GM12878 (cell line): ENCODE results near the gene SLC39A7. TPM values are rescaled to one million over a fixed set of nuclear protein-coding genes. Genes with fewer than 3 reads are reported as not detected.

Experiments used
- MTA3 ChIP-seq: IDR thresholded peaks from 2 replicates; pipeline ENCODE4 v1.6.1; 2012; ENCODE audit warnings: low read length, inconsistent platforms, borderline replicate concordance
- SREBF2 ChIP-seq: IDR thresholded peaks from 2 replicates; pipeline ENCODE4 v1.6.1; 2012; ENCODE audit warnings: mild to moderate bottlenecking, low read length
- ZNF384 ChIP-seq: IDR thresholded peaks from 2 replicates; pipeline ENCODE4 v1.6.1; 2012; ENCODE audit warnings: low read depth, mild to moderate bottlenecking, low read length, improper control_type of control experiment, borderline replicate concordance
- polyA plus RNA-seq, 11 experiments: library from polyadenylated mRNA; depleted of rRNA in 4 of 11; unstranded in 6 of 11; stranded (reverse) in 5 of 11; fragments of >200 nt; fragmentation: Nextera tagmentation in 4 of 11; fragmentation: Illumina TruSeq in 1 of 11; extraction: Ambion mirVana in 4 of 11; extraction: Trizol in 1 of 11; gene quantifications; 1 replicate in 1 of 11; 2 replicates in 10 of 11; pipeline versions ENCODE4 v1.2.1 to v1.2.3, GENCODE V29; 2011 to 2016; ENCODE audit warnings: inconsistent platforms in 2 of 11, missing spikeins in 2 of 11, low read depth in 1 of 11
- total RNA-seq, 4 experiments: library from RNA; depleted of rRNA in 3 of 4; stranded (reverse); fragments of >200 nt in 3 of 4; fragmentation: Illumina TruSeq in 1 of 4; extraction: Trizol in 1 of 4; gene quantifications; 2 replicates each; pipeline versions ENCODE4 v1.2.1 to v1.2.3, GENCODE V29; 2013 to 2021
- TF ChIP-seq, protein P1 (sequence below): IDR thresholded peaks from 2 replicates; pipeline ENCODE4 v1.6.1; 2012; ENCODE audit warnings: improper control_type of control experiment, low read depth, low read length; ENCODE audit not compliant: insufficient replicate concordance
- TF ChIP-seq, protein P2 (sequence below): fragments of 150-350 bp; IDR thresholded peaks from 2 replicates; pipeline ENCODE4 v1.6.1; 2016; ENCODE audit warnings: low read depth, low read length
- TF ChIP-seq, protein P3 (sequence below): fragments of 450-650 bp; formaldehyde crosslinking; IDR thresholded peaks from 2 replicates; pipeline ENCODE4 v1.4.0; 2022; ENCODE audit warnings: mild to moderate bottlenecking, moderate library complexity

SLC39A7 gene
- total and polyA plus RNA-seq, 10 of the 15 experiments (the other 5 are each of a cell fraction or from before 2014, with no cell fraction given), result 7.3 to 63.1 (median 40.6) TPM

DNA sequence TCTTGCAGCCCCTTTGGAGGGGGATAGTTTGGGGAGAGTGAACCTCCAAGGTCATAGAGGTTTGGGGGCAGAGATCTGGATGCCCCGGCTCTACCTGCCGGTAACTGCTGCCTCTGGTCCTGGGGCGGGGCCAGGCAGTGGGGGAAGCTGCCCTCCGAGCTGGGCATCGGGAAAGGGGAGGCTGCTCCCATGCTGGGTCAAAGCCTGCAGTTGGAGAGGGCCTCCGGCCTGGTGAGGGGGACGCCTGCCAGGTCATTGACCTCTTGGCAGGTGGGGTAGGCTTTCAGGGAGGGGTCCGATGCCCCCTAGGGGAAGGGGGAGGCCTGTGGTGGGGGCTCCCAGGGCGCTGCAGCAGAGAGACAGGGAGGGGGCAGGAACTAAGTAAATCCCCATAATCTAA is 15.5 kb upstream of the SLC39A7 start (continued):
- TF ChIP-seq, protein P1, sequence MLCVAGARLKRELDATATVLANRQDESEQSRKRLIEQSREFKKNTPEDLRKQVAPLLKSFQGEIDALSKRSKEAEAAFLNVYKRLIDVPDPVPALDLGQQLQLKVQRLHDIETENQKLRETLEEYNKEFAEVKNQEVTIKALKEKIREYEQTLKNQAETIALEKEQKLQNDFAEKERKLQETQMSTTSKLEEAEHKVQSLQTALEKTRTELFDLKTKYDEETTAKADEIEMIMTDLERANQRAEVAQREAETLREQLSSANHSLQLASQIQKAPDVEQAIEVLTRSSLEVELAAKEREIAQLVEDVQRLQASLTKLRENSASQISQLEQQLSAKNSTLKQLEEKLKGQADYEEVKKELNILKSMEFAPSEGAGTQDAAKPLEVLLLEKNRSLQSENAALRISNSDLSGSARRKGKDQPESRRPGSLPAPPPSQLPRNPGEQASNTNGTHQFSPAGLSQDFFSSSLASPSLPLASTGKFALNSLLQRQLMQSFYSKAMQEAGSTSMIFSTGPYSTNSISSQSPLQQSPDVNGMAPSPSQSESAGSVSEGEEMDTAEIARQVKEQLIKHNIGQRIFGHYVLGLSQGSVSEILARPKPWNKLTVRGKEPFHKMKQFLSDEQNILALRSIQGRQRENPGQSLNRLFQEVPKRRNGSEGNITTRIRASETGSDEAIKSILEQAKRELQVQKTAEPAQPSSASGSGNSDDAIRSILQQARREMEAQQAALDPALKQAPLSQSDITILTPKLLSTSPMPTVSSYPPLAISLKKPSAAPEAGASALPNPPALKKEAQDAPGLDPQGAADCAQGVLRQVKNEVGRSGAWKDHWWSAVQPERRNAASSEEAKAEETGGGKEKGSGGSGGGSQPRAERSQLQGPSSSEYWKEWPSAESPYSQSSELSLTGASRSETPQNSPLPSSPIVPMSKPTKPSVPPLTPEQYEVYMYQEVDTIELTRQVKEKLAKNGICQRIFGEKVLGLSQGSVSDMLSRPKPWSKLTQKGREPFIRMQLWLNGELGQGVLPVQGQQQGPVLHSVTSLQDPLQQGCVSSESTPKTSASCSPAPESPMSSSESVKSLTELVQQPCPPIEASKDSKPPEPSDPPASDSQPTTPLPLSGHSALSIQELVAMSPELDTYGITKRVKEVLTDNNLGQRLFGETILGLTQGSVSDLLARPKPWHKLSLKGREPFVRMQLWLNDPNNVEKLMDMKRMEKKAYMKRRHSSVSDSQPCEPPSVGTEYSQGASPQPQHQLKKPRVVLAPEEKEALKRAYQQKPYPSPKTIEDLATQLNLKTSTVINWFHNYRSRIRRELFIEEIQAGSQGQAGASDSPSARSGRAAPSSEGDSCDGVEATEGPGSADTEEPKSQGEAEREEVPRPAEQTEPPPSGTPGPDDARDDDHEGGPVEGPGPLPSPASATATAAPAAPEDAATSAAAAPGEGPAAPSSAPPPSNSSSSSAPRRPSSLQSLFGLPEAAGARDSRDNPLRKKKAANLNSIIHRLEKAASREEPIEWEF, result no peak
- no peak for TF ChIP-seq SREBF2
- TF ChIP-seq MTA3, result no peak
- TF ChIP-seq ZNF384, result no peak
- TF ChIP-seq, protein P2, sequence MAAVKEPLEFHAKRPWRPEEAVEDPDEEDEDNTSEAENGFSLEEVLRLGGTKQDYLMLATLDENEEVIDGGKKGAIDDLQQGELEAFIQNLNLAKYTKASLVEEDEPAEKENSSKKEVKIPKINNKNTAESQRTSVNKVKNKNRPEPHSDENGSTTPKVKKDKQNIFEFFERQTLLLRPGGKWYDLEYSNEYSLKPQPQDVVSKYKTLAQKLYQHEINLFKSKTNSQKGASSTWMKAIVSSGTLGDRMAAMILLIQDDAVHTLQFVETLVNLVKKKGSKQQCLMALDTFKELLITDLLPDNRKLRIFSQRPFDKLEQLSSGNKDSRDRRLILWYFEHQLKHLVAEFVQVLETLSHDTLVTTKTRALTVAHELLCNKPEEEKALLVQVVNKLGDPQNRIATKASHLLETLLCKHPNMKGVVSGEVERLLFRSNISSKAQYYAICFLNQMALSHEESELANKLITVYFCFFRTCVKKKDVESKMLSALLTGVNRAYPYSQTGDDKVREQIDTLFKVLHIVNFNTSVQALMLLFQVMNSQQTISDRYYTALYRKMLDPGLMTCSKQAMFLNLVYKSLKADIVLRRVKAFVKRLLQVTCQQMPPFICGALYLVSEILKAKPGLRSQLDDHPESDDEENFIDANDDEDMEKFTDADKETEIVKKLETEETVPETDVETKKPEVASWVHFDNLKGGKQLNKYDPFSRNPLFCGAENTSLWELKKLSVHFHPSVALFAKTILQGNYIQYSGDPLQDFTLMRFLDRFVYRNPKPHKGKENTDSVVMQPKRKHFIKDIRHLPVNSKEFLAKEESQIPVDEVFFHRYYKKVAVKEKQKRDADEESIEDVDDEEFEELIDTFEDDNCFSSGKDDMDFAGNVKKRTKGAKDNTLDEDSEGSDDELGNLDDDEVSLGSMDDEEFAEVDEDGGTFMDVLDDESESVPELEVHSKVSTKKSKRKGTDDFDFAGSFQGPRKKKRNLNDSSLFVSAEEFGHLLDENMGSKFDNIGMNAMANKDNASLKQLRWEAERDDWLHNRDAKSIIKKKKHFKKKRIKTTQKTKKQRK, result no peak
- TF ChIP-seq, protein P3, sequence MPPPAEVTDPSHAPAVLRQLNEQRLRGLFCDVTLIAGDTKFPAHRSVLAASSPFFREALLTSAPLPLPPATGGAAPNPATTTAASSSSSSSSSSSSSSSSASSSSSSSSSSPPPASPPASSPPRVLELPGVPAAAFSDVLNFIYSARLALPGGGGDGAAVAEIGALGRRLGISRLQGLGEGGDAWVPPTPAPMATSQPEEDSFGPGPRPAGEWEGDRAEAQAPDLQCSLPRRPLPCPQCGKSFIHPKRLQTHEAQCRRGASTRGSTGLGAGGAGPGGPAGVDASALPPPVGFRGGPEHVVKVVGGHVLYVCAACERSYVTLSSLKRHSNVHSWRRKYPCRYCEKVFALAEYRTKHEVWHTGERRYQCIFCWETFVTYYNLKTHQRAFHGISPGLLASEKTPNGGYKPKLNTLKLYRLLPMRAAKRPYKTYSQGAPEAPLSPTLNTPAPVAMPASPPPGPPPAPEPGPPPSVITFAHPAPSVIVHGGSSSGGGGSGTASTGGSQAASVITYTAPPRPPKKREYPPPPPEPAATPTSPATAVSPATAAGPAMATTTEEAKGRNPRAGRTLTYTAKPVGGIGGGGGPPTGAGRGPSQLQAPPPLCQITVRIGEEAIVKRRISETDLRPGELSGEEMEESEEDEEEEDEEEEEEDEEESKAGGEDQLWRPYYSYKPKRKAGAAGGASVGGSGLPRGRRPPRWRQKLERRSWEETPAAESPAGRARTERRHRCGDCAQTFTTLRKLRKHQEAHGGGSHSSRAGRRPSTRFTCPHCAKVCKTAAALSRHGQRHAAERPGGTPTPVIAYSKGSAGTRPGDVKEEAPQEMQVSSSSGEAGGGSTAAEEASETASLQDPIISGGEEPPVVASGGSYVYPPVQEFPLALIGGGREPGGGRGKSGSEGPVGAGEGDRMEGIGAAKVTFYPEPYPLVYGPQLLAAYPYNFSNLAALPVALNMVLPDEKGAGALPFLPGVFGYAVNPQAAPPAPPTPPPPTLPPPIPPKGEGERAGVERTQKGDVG (CRISPR knock-in tag), result no peak
